ENCODE results near the gene PNMA6E.

Gene PNMA6E

DNA sequence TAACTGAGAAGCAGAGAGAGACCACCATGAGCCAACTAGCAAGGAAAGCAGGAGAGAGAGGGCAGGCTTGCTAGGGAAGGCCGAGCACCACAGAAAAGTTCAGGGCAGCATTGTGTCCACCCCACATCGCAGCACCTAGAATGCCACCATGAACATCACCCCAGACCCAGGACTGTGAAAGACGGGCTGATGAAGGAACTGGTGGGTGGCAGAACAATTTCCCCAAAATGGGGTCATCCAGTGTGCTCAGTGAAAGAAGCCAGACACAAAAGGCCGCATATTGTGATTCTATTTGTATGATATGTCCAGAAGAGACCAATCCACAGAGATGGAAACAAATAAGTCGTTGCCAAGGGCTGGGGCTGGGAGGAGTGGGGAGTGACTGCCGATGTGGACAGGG lies 16.8 kb downstream of the PNMA6E start:
- no peak for DNase-seq (ENCODE audit: low read depth)

DNA sequence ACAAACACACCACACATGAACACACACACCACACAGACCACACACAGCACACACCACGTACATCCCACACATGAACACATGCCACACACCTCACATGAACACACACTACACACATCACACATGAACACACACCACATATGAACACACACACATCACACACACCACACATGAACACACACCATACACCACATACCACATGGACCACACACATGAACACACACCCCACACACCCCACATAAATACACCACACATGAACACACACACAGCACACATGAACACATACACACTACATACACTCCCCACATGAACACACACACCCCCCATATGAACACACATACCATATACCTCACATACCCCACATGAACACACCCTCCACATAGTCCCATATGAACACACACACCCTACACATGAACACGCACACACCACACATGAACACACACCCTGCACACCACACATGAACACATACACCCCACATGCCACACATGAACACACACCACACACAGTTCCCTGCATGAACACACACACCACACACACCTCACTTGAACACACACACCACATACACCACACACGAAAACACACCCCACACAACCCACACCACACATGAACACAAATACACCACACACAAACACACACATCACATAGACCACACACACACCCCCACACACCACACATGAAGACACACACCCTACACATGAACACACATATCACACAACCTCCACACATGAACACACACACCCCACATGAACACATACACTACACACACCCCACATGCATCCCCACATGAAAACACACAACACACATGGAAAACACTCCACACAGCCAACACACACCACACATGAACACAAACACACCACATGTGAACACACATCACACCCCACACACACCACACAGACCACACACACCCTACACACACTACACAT lies 18.3 kb downstream of the PNMA6E start:
- no peak for DNase-seq (ENCODE audit: low read depth)

DNA sequence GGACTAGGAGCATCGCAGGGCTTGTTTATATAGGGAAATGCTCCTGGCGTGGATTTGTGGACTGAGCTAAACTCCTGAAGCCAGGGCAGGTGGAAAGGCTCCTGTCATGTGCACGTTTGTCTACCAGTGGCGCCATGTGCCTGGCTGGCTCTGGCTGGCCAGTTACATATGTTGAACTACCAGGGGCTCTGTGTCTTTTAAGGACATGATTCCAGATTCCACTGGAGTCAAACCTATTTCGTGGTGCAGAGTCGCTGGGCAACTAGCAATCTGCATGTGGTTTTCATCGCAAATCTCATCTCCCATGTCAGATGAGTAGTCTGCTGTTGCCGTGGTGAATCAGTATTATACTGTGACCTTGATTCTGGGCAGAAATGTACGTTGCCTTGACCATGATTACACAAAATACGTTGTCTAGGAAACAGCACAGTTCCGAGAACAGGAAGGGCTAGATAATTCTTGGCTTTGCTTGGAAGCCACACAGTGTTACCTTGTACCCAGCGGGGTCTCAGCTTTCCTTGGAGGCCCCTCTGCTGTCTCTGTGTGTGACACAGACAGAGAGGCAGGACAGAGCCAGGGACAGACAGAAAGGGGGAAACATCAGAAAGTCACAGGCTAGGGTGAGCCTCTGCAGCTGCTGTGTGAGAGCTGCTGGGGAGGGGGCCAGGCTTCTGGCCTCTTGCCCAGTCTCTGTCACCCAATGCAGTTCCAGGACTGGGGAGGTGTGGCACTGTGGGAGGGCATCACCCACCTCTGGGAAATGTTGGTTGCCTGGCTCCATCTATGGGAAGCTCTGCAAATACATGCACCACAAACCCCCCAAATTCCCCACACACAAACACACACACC lies 19.2 kb downstream of the PNMA6E start:
- DNase-seq (ENCODE audit: low read depth): no peak

DNA sequence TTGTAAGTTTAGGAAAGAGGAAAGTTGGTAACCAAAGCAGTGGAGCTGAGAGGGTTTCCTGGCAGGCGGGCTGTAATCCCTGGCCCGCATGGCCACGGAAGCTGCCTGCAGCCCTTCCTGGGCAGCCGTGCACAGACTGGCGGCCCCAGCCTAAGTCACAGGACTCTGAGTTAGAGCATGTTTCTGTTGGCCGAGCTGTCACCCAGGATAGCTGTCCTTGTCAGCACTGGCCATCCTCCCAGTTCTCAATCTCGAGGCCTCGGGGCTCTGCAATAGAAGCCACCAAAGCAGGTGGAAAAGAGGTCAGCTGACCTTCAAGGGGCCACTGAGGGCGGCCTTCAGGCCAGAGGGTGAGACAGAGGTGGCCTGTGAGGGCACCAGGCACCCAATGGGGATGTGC lies 20.5 kb downstream of the PNMA6E start:
- DNase-seq (ENCODE audit: low read depth): no peak

DNA sequence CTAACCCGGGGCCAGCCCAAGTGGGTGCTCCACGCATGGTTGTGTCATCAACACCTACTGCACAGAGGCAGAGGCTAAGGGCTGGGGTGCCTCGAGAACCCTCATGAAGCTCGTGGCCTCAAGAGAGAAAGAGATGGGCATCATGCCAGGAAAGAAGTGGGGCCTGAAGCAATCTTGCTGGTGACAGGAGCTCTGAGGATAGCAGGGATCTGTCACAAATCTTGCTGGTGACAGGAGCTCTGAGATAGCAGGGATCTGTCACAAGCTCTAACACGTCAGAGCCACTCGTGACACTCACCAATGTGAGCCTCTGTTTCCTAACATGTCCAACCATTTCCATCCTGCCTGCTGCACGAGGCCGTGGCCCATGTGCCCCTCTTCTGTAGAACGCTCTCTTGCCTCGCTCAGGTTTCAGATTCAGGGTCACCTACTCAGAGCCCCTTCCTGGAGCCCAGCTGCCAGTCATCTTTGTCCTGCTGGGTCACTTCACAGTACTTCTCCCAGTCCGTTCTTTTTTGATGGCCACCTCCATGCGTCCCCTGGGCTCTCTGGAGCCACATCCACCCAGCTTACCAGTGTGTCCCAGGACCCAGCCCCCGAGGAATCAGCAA lies 21.1 kb downstream of the PNMA6E start:
- DNase-seq (ENCODE audit: low read depth): no peak

DNA sequence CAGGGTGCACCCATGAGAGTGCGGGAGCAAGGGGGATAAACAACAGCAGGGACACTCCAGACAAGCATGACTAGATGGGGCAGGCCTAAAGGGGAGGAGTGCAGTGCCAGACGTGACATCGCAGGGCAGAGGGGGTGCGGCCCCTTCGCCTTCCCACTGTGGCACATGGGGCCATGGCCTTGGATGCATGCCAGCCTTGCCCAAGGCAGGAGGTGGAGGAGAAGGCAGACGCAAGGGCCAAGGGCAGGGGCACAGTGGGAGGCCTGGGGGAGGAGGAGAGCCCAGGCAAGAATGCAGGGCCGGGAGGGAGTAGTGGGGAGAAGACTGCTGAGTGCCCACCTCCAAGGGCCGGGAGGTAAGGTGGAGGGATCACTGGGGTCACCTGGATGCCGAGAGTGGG lies 21.6 kb downstream of the PNMA6E start:
- no peak for DNase-seq (ENCODE audit: low read depth)

DNA sequence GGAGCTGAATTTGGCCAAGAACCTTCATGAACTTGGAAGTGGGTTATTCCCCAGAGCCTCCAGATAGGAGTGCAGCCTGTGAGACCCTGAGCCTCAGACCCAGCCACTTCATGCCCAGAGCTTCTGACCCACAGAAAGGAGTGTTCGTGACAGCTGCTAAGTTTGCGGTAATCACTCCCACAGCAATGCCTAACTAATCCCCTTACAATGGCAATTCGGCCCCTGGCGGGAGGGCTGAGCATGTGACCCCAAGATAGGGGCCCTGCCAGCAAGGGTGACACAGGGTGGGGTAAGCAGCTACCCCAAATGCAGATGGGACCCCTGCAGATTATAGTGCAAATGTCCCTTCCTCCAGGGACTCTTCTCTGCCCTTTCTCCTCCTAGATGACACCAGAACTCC lies 22.5 kb downstream of the PNMA6E start:
- DNase-seq (ENCODE audit: low read depth): no peak

DNA sequence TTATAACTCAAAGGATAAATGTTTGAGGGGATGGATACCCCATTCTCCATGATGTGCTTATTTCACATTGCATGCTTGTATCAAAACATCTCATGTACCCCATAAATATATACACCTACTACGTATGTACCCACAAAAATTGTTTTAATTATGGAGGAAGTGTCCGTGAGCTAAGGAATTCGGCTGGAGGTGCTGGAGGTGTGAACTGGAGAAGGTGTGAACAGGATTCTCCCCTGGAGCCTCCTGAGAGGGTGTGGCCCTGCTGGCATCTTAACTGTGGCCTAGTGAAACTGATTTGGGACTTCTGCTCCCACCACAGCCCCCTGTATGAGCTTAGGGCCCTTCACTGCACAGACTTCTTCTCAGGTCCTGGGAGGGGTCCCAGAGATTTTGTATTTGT lies 23.4 kb downstream of the PNMA6E start:
- DNase-seq (ENCODE audit: low read depth): no peak

DNA sequence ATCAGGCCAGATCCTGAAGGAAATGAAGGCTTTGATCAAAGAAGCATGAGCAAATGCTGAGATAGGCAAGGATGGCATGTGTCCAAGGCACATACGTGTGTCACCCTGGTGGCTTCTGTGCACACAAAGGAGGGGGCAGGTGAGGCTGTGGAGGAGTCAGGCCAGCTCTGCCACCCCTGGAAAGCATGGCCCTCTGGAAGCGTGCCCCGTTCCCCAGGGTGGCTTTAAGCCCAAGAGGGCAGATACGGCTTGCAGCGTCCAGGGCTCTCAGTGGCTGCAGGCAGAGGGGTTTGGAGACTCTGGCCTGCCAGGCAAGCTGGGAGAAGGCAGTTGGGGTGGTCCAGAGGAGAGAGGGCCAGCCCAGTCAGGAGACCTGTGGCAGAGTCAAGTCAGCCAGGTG lies 25.6 kb downstream of the PNMA6E start:
- DNase-seq (ENCODE audit: low read depth): no peak

DNA sequence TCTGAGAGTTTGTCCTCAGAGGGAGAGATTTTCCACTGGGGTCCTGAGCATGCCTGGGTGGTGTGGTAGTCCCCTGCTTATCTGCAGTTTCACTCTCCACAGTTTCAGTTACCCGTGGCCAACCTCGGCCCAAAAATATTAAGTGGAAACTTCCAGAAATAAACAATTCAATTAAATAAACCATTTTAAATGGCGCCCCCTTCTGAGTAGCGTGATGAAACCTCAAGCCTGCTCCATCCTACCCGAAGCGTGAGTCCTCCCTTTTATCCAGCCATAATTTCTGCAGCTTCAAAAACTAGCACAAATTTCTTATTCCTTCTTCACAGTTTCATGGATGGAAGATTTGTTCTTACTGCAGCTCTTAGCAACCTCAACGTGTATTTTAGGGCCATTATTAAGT lies 26.7 kb downstream of the PNMA6E start:
- no peak for DNase-seq (ENCODE audit: low read depth)

DNA sequence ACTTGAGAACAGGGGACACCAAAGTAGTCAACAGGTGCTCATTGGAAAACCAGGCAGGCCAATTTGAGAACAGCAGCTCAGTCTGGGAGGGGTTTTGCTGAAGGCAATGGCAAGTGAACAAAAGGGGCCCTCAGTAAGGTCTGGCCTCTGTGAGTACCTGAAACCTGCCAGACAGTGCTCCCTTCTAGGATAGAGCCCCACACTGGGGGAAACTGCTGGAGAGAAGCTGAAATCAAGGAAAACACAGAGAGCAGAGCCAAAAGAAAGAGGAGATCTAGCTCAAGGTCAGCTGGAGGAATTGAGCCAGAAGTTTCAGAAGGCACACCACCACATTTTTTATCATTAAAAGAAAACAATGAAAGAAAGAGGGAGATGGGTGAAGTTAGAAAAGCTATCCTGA lies 28.2 kb downstream of the PNMA6E start:
- DNase-seq (ENCODE audit: low read depth): no peak

DNA sequence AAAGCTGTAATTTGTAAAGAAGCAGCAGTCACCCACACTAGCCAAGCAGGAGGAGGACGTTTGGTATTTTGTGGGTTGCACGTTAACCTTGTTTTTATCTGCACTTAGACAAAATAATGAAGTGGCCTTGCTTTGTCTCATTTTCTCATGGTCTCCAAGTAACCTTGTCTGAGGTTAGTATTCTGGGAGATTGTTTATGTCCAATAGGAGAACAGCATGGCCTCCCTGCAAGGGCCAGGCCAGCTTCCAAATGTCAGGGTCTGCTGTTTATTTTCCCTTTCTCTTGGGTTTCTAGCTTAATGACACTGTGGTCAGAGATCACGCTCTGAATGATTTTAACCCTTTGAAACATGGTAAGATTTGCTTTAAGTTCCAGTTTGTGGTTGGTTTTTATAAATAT lies 29.9 kb downstream of the PNMA6E start:
- DNase-seq (ENCODE audit: low read depth): no peak

DNA sequence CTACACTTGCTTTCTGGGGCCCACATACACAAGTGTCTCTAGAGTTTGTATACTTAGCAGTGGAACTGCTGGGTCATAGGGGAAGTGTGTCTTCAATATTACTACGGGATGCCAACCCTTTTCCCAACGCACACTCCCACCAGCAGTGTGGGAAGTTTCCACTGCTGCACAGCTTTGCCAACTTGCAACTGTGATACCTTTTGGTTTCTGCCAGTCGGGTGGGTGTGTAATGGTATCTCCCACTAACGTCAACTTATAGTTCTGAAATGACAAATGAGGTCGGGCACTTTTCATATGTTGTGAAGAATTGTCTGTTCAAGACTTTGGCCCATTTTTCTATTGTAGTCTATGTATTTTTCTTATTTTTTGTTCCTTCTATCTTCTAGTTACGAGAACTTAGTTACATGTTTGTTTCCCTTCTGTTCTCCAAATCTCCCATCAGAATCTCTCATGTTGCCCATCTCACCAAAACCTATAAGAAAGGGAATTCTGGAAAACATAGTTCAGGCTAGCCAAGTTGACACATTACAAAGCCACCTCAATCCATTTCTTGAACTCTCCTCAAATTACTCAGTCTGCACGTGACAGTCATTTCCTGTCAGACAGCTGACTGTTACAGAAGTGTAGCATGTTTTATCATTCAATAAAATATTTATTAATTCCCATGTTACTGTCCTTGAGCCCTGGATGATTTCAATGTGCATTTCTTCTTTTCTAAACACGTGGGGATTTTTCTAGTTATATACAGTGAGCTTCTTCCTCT lies 30.7 kb downstream of the PNMA6E start:
- no peak for DNase-seq (ENCODE audit: low read depth)

DNA sequence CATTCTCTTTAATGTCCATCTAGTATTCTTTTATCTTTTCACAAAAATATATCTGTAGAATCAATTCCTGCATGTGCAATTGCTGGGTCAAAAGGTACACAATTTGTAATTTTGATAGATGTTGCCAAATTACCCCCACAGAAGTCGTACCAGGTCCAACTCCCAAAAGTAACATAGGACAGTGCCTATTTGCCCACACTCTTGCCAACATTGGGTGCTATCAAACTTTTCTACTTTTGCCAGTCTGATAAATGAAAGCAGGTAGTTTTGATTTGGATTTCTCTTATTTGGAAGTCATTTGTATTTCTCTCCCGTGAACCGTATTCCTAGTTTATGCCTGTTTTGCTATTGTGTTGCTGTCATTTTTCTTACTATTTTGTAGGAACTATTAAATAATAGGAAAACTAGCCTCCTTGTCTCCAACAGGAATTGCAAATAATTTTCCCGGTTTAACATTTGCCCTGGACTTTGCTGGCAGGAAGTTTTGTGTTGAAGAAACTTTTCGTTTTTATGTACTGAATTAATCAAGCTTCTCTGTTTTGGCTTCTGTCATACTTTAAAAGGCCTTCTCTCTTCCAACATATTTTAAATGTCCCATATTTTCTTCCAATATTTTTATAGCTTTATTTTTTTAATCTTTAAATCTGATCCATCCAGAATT lies 34.1 kb downstream of the PNMA6E start:
- no peak for DNase-seq (ENCODE audit: low read depth)

DNA sequence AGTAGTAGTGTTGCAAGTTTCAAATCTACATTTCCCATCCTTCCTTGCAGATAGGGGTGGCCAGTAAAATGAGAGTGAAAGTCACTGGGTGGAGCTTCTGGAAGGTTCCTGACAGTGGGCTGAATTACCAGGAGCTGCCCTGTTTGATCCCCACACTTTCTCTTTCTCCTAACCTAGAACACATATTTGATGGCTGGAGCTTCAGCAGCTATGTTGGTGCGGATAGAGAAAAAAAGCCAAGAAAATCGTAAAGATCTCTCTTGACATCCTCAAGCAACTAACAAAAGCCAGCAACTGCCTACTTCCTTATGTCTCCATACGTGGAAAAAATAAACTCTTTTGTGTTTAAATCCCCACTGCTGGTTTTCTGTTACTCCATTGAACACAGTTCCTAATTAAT lies 35.0 kb downstream of the PNMA6E start:
- DNase-seq (ENCODE audit: low read depth): no peak

DNA sequence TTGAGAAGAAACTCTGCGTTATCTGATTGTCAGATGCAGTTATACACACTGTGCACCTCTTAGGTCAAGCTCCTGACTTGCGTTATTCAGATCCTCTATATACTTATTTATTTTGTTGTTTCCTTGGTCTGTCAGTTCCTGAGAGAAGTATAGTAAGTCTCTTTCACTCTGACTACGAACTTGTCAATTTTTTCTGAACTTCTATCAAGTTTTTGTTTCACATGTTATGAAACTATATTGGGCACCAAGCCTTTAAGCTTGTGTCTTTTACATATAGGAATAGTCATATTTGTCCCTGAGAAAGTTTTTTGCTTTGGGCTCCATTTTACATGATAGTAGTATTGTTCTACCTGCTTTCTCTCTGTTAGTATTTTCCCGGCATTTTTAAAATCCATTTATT lies 35.5 kb downstream of the PNMA6E start:
- DNase-seq (ENCODE audit: low read depth): no peak

DNA sequence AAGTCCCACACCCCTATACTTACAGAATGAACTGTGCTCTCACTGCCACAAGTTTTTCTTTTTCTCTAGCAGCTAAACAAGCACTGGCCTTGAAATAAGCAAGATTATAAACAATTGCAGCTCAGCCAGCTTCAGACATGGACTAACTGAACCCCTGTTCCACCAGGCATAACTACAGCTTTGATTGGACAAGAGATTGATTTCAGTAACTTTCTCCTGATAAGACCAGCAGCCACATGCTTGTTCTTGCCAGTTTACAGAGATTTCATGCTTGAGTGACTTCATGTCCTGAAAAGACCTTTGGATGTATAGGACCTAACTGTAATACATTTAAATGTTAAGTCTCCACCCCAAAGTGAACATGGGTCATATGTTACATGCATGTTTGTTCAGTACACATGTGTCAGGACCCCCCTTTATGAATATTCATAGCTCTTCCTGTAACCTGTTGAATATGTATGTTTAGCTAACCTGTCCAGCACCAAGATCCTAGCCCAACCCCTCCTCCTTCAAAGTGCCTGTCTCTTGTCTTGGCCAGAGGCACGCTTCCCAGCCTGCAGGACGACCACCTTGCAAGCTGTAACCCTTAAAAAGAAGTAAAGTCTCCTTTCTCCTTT lies 39.3 kb downstream of the PNMA6E start:
- no peak for DNase-seq (ENCODE audit: low read depth)

DNA sequence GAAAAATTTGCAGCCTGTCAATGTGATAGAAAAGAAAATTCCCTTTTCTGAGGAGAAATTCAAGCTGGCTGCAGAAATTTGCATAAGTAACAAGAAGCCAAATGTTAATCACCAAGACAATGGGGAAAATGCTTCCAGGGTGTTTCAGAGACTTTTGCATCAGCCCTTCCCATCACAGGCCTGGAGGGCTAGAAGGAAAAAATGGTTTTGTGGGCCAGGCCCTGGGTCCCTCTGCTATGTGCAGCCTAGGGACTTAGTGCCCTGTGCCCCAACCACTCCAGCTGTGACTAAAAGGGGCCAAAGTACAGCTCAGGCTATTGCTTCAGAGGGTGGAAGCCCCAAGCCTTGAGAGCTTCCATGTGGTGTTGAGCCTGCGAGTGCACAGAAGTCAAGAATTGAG lies 43.3 kb downstream of the PNMA6E start:
- no peak for DNase-seq (ENCODE audit: low read depth)

DNA sequence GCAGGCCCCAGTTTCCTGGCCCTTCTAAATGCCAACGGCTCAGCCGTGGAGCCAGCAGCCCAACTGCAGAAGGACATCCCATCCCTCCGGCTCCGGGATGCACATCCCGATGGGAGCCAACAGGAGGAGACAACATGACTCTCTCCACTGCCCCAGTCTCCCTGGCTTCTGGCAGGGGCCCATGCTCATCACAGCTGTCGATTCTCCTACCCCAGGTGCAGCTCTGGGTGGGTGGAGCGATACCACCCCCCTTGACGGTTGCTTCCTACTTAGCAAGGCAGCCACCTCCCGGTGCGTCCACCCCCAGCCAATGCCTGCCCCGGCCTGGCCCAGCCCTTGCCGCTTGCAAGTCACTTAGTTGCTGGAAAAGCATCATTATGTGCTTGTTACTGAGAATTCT lies 47.7 kb downstream of the PNMA6E start:
- DNase-seq (ENCODE audit: low read depth): no peak

DNA sequence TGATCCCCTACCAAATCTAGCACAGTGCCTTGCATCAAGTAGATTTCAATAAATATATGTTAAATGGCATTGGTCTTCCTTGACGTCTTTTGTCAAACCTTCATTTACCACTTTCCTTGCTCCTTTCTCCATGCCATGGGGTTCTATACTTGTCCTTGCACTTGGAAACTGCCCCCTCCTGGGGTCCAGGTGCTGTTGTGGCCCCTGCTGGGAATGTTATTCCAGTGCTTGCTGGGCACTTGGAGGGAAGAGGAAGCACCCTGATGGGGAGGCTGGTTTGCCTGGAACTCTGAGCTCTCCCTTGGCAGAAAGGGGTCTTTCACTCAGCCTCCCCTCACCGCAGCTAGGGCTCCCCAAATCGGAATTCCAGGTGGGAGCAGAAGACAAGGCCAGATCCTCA lies 48.3 kb downstream of the PNMA6E start:
- DNase-seq (ENCODE audit: low read depth): no peak

DNA sequence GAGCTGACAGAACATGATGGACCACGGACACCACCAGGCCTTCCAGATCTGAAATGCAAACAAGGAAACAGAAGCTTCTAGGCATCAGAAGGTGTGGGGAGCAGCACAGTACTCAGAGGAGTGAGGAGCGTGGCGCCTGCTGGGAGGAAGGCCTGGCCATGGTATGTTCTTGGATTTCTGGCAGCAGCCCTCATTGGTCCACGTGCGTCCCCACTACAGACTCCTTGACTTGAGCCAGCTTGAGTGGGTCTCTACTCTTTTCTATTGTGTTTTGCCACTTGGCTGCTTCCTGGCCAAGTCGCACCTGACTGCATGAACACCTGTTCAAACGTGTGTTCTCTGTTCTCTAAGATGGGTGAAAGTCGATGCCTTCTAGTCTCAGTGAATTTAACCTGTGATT lies 49.2 kb downstream of the PNMA6E start:
- no peak for DNase-seq (ENCODE audit: low read depth)
